ENCODE results near the gene KHDC3L.

KHDC3L gene

GRCh38 chr6:73339340-73339739 lies 23.1 kb upstream of the KHDC3L start:
- TF ChIP-seq CTCF (IDR thresholded peaks at IDR 0.05; ENCODE audit: borderline replicate concordance, control extremely low read depth, extremely low read depth, insufficient read depth, missing control alignments) = no peak
- in situ Hi-C loops (cut with MboI; ENCODE audit: low sequenced_read_pairs, unreplicated experiment) = loop anchor here (25.0 kb wide), 1 partner anchor 927 kb away; no protein-coding TSS in a partner anchor
- no peak for DNase-seq (ENCODE audit: low spot score)

GRCh38 chr6:73340048-73340447 lies 22.4 kb upstream of the KHDC3L start:
- TF ChIP-seq CTCF (IDR thresholded peaks at IDR 0.05; ENCODE audit: borderline replicate concordance, control extremely low read depth, extremely low read depth, insufficient read depth, missing control alignments) = no peak
- DNase-seq (ENCODE audit: low spot score) = no peak
- in situ Hi-C loops (cut with MboI; ENCODE audit: low sequenced_read_pairs, unreplicated experiment) = loop anchor here (25.0 kb wide), 1 partner anchor 928 kb away; no protein-coding TSS in a partner anchor

GRCh38 chr6:73341335-73341734 lies 21.1 kb upstream of the KHDC3L start:
- no peak for TF ChIP-seq CTCF (IDR thresholded peaks at IDR 0.05; ENCODE audit: borderline replicate concordance, control extremely low read depth, extremely low read depth, insufficient read depth, missing control alignments)
- no peak for DNase-seq (ENCODE audit: low spot score)
- in situ Hi-C loops (cut with MboI; ENCODE audit: low sequenced_read_pairs, unreplicated experiment) = loop anchor here (25.0 kb wide), 1 partner anchor 929 kb away; no protein-coding TSS in a partner anchor

GRCh38 chr6:73342174-73342573 lies 20.3 kb upstream of the KHDC3L start:
- DNase-seq (ENCODE audit: low spot score) = no peak
- no peak for TF ChIP-seq CTCF (IDR thresholded peaks at IDR 0.05; ENCODE audit: borderline replicate concordance, control extremely low read depth, extremely low read depth, insufficient read depth, missing control alignments)
- in situ Hi-C loops (cut with MboI; ENCODE audit: low sequenced_read_pairs, unreplicated experiment) = loop anchor here (25.0 kb wide), 1 partner anchor 930 kb away; no protein-coding TSS in a partner anchor

- in situ Hi-C loops (cut with MboI; ENCODE audit: low sequenced_read_pairs, unreplicated experiment) = loop anchor here (25.0 kb wide), 1 partner anchor 931 kb away; no protein-coding TSS in a partner anchor
- TF ChIP-seq CTCF (IDR thresholded peaks at IDR 0.05; ENCODE audit: borderline replicate concordance, control extremely low read depth, extremely low read depth, insufficient read depth, missing control alignments) = no peak
These were observed 19.3 kb upstream of the KHDC3L start for GRCh38 chr6:73343164-73343563.

GRCh38 chr6:73348550-73349204 lies 13.8 kb upstream of the KHDC3L start:
- TF ChIP-seq CTCF (IDR thresholded peaks at IDR 0.05; ENCODE audit: borderline replicate concordance, control extremely low read depth, extremely low read depth, insufficient read depth, missing control alignments) = no peak
- DNase-seq (ENCODE audit: low spot score) = no peak
- in situ Hi-C loops (cut with MboI; ENCODE audit: low sequenced_read_pairs, unreplicated experiment) = loop anchor here (25.0 kb wide), 1 partner anchor 936 kb away; no protein-coding TSS in a partner anchor

More at GRCh38 chr6:73343164-73343563, 19.3 kb upstream of the KHDC3L start:
- DNase-seq (ENCODE audit: low spot score) = no peak

Data from GM13976 (cell line).